HEK293T (cell line): ENCODE measurements around the gene NCOA7.

Experiments
- ARNT ChIP-seq: fragments of 450-650 bp; IDR thresholded peaks from 2 replicates; pipeline ENCODE4 v1.6.1; 2017; ENCODE audit warnings: mild to moderate bottlenecking
- BHLHE40 ChIP-seq: fragments of 450-650 bp; IDR thresholded peaks from 2 replicates; pipeline ENCODE4 v1.6.1; 2016; ENCODE audit warnings: mild to moderate bottlenecking, moderate library complexity, borderline replicate concordance
- ELF4 ChIP-seq: fragments of 450-650 bp; IDR thresholded peaks from 2 replicates; pipeline ENCODE4 v1.6.1; 2017; ENCODE audit warnings: antibody characterized with exemption
- FOXA1 ChIP-seq: fragments of 450-650 bp; IDR thresholded peaks from 2 replicates; pipeline ENCODE4 v1.6.1; 2016; ENCODE audit warnings: mild to moderate bottlenecking
- FOXK2 ChIP-seq: fragments of 450-650 bp; IDR thresholded peaks from 2 replicates; pipeline ENCODE4 v1.6.1; 2016; ENCODE audit warnings: mild to moderate bottlenecking
- FOXM1 ChIP-seq: fragments of 450-650 bp; IDR thresholded peaks from 2 replicates; pipeline ENCODE4 v1.6.1; 2017; ENCODE audit warnings: mild to moderate bottlenecking, borderline replicate concordance
- HDGF ChIP-seq: fragments of 450-650 bp; IDR thresholded peaks from 2 replicates; pipeline ENCODE4 v1.6.1; 2017; ENCODE audit warnings: antibody characterized with exemption, borderline replicate concordance
- L3MBTL2 ChIP-seq: fragments of 450-650 bp; conservative IDR thresholded peaks from 2 replicates; pipeline ENCODE4 v1.6.1; 2016; ENCODE audit warnings: mild to moderate bottlenecking
- NFRKB ChIP-seq: fragments of 450-650 bp; IDR thresholded peaks from 2 replicates; pipeline ENCODE4 v1.6.1; 2016; ENCODE audit warnings: mild to moderate bottlenecking, moderate library complexity
- SP1 ChIP-seq: fragments of 450-650 bp; IDR thresholded peaks from 2 replicates; pipeline ENCODE4 v1.6.1; 2017
- SUZ12 ChIP-seq: fragments of 450-650 bp; IDR thresholded peaks from 2 replicates; pipeline ENCODE4 v1.6.1; 2016; ENCODE audit warnings: mild to moderate bottlenecking
- TARDBP ChIP-seq: fragments of 450-650 bp; IDR thresholded peaks from 2 replicates; pipeline ENCODE4 v1.6.1; 2016
- ZNF384 ChIP-seq: fragments of 450-650 bp; IDR thresholded peaks from 2 replicates; pipeline ENCODE4 v1.6.1; 2016

GRCh38 chr6:125957845-125958244 lies 167.1 kb downstream of the NCOA7 start:
- TF ChIP-seq NFRKB = no peak
- TF ChIP-seq ELF4 = no peak
- no peak for TF ChIP-seq SP1
- no peak for TF ChIP-seq FOXK2
- no peak for TF ChIP-seq BHLHE40
- TF ChIP-seq FOXM1 = no peak
- no peak for TF ChIP-seq SUZ12
- TF ChIP-seq HDGF = no peak
- no peak for TF ChIP-seq ZNF384
- TF ChIP-seq L3MBTL2 = peak; percentile 60; the same call in 1 of the 2 replicates
- TF ChIP-seq TARDBP = no peak
- no peak for TF ChIP-seq ARNT
- TF ChIP-seq FOXA1 = no peak
